ENCODE measurements around the gene MEF2A. TPM values are rescaled to one million over a fixed set of nuclear protein-coding genes. Genes with fewer than 3 reads are reported as not detected.

Gene MEF2A
- total and polyA plus RNA-seq, 2 donors (not counting 1 experiment from before 2014, with no cell fraction given) = 44.0 to 102 TPM

DNA sequence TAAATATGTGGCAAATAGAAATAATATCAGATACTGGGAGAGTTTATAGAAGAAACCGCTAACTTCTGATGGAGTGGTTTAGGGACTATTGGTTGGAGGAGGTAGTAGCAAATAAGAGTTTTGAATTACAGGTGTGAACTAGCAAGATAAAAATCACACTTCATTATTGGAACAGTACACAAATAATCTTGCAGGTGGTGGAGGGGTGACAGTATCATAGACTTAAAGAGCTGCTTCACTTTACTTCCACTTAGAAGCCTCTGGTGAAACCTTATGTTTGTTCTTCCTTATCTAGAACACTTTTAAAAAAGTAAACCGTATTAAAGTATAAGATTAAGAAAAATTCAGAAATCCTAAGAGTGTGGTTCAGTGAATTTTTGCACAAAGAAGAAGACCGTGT lies 69.4 kb downstream of the MEF2A start:
- no peak overlapping the region for H3K27ac ChIP-seq (ENCODE audit: low read length in 2 of 2)
- WGBS (ENCODE audit: insufficient coverage) = no CpG with 5 or more reads among the region's 3 CpGs
- H3K4me3 ChIP-seq (ENCODE audit: control extremely low read depth in 1 of 5, extremely low read depth in 1 of 5, insufficient read depth in 1 of 5, low read depth in 2 of 5, low read length in 4 of 5) = no peak overlapping the region
- Mint-ChIP-seq H3K4me3 (no peak overlapping the region), H3K4me1 (peaks cover 50% of the 10 kb centered on the region), H3K27me3 (no peaks in the 10 kb centered on the region), H3K27ac (no peak overlapping the region), H3K9me3 (ENCODE audit: insufficient read depth) (no peaks in the 10 kb centered on the region)
- no peak overlapping the region for H3K9ac ChIP-seq (ENCODE audit: low read length)
- DNase-seq (no peak), ATAC-seq (ENCODE audit: low read depth) (no peak)
- H3K9me3 ChIP-seq (ENCODE audit: control extremely low read depth in 1 of 3, control insufficient read depth in 2 of 3, insufficient read depth in 1 of 3, low read length in 2 of 3) = no peaks in the 10 kb centered on the region
- no peaks in the 10 kb centered on the region for H3K27me3 ChIP-seq (replicated peaks in 1 of 4; ENCODE audit: control extremely low read depth in 1 of 4, control insufficient read depth in 3 of 4, insufficient read depth in 4 of 4, low read length in 3 of 4)
- peaks cover 17 to 24% of the 10 kb centered on the region in 2 donors for H3K4me1 ChIP-seq (ENCODE audit: control insufficient read depth in 2 of 2, insufficient read depth in 2 of 2, low read length in 2 of 2)
- ChIA-PET POLR2A (no interaction called here), CTCF (no interaction called here)
- intact Hi-C loops (cut with micrococcal nuclease) = loop anchor here (5.0 kb wide), 1 partner anchor 58 kb away; no protein-coding TSS in a partner anchor
- H3K36me3 ChIP-seq (replicated peaks in 1 of 2; ENCODE audit: control extremely low read depth in 1 of 2, control insufficient read depth in 1 of 2, extremely low read depth in 1 of 2, insufficient read depth in 2 of 2, low read length in 1 of 2) = peaks cover 0 to 29% of the 10 kb centered on the region in 2 experiments
- peaks cover 4% of the 10 kb centered on the region for H4K20me1 ChIP-seq (ENCODE audit: control insufficient read depth, insufficient read depth, low read length, poor library complexity, severe bottlenecking)
- no peak overlapping the region for H2AFZ ChIP-seq (ENCODE audit: insufficient read depth, low read depth, low read length, poor library complexity, severe bottlenecking)
- peaks cover 94% of the 10 kb centered on the region for H3K79me2 ChIP-seq (ENCODE audit: control insufficient read depth, insufficient read depth, low read length)
- no peak for TF ChIP-seq EZH2 (IDR thresholded peaks at IDR 0.05; ENCODE audit: borderline replicate concordance, insufficient read depth, low read depth, low read length, poor library complexity, severe bottlenecking)
- TF ChIP-seq, protein P1, sequence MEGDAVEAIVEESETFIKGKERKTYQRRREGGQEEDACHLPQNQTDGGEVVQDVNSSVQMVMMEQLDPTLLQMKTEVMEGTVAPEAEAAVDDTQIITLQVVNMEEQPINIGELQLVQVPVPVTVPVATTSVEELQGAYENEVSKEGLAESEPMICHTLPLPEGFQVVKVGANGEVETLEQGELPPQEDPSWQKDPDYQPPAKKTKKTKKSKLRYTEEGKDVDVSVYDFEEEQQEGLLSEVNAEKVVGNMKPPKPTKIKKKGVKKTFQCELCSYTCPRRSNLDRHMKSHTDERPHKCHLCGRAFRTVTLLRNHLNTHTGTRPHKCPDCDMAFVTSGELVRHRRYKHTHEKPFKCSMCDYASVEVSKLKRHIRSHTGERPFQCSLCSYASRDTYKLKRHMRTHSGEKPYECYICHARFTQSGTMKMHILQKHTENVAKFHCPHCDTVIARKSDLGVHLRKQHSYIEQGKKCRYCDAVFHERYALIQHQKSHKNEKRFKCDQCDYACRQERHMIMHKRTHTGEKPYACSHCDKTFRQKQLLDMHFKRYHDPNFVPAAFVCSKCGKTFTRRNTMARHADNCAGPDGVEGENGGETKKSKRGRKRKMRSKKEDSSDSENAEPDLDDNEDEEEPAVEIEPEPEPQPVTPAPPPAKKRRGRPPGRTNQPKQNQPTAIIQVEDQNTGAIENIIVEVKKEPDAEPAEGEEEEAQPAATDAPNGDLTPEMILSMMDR (IDR thresholded peaks at IDR 0.05) = no peak
- no peak overlapping the region for H3K4me2 ChIP-seq (replicated peaks; ENCODE audit: low read depth, low read length, poor library complexity, severe bottlenecking)

DNA sequence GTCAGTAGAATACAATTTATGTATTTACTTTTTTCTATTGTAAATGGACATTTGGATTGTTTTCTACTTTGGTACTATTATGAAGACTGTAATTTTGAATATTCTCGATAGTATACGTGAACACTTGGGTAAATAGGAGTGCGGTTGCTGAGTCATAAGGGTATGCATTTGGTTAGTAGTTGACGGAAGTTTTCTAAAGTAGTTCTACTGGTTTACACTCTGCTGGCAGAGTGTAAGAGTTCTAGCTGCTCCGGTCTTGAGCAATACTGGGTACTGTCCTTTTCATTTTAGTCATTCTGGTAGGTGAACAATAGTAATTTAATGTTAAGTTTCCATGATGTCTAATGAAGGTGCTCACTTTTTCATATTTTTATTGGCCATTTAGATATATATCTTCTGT lies 70.0 kb downstream of the MEF2A start:
- Histone ChIP-seq H3K79me2 (ENCODE audit: control insufficient read depth, insufficient read depth, low read length) (peaks cover 94% of the 10 kb centered on the region), H3K36me3 (replicated peaks in 1 of 2; ENCODE audit: control extremely low read depth in 1 of 2, control insufficient read depth in 1 of 2, extremely low read depth in 1 of 2, insufficient read depth in 2 of 2, low read length in 1 of 2) (peaks cover 1 to 29% of the 10 kb centered on the region in 2 experiments), H3K27me3 (replicated peaks in 1 of 4; ENCODE audit: control extremely low read depth in 1 of 4, control insufficient read depth in 3 of 4, insufficient read depth in 4 of 4, low read length in 3 of 4) (no peaks in the 10 kb centered on the region), H2AFZ (ENCODE audit: insufficient read depth, low read depth, low read length, poor library complexity, severe bottlenecking) (no peak overlapping the region), H3K4me2 (replicated peaks; ENCODE audit: low read depth, low read length, poor library complexity, severe bottlenecking) (no peak overlapping the region), H3K4me1 (ENCODE audit: control insufficient read depth in 2 of 2, insufficient read depth in 2 of 2, low read length in 2 of 2) (peaks cover 13 to 18% of the 10 kb centered on the region in 2 donors), H3K4me3 (ENCODE audit: control extremely low read depth in 1 of 5, extremely low read depth in 1 of 5, insufficient read depth in 1 of 5, low read depth in 2 of 5, low read length in 4 of 5) (no peak overlapping the region), H3K9ac (ENCODE audit: low read length) (no peak overlapping the region), H4K20me1 (ENCODE audit: control insufficient read depth, insufficient read depth, low read length, poor library complexity, severe bottlenecking) (peaks cover 9% of the 10 kb centered on the region), H3K27ac (ENCODE audit: low read length in 2 of 2) (no peak overlapping the region), H3K9me3 (ENCODE audit: control extremely low read depth in 1 of 3, control insufficient read depth in 2 of 3, insufficient read depth in 1 of 3, low read length in 2 of 3) (no peaks in the 10 kb centered on the region)
- ChIA-PET CTCF (no interaction called here), POLR2A (no interaction called here)
- 85% methylated on average over 4 of the region's 5 CpGs for WGBS (ENCODE audit: insufficient coverage)
- no peak for TF ChIP-seq EZH2 (IDR thresholded peaks at IDR 0.05; ENCODE audit: borderline replicate concordance, insufficient read depth, low read depth, low read length, poor library complexity, severe bottlenecking)
- TF ChIP-seq, protein P1 (IDR thresholded peaks at IDR 0.05) = no peak
- Mint-ChIP-seq H3K27ac (peak overlapping the region; percentile 53), H3K4me3 (no peak overlapping the region), H3K27me3 (no peaks in the 10 kb centered on the region), H3K4me1 (peaks cover 44% of the 10 kb centered on the region), H3K9me3 (ENCODE audit: insufficient read depth) (no peaks in the 10 kb centered on the region)
- intact Hi-C loops (cut with micrococcal nuclease) = loop anchor here (5.0 kb wide), 1 partner anchor 58 kb away; no protein-coding TSS in a partner anchor
- no peak for ATAC-seq (ENCODE audit: low read depth)
- no peak for DNase-seq
